Natural killer cell treated with Interleukin-12 subunit alpha and Interleukin-12 subunit beta and Interleukin-15 and Interleukin-18, amount 100 ng/mL, for 72 hours (primary cell): ENCODE data around the gene CASQ2. TPM values are rescaled to one million over a fixed set of nuclear protein-coding genes. Genes with fewer than 3 reads are reported as not detected.
"Not testable (repeated sequence)": the region's sequence is repeated elsewhere in the genome, so short reads cannot be mapped to it uniquely, and the experiment has no call there.

Source experiments
- ATAC-seq, 2 donors: fragments of 150-1000 bp; cut with Tn5 transposase in 1 of 2; sonication (Bioruptor Pico), chemical (Tn5 transposase) in 1 of 2; 2 replicates each; pipeline ENCODE4 v1.10.0; 2021
- DNase-seq: peaks from one replicate; pipeline ENCODE4 v3.0.0; 2022; ENCODE audit warnings: low spot score
- H3K27ac Mint-ChIP-seq, 2 donors: 1 replicate in 1 of 2; 2 replicates in 1 of 2; pipeline ENCODE4 v1.8.0; 2022; ENCODE audit warnings: mixed read lengths in 2 of 2, mild to moderate bottlenecking in 1 of 2, moderate library complexity in 1 of 2
- H3K27me3 Mint-ChIP-seq, 2 donors: 1 replicate in 1 of 2; 2 replicates in 1 of 2; pipeline ENCODE4 v1.8.0; 2022; ENCODE audit warnings: mixed read lengths in 2 of 2
- H3K36me3 Mint-ChIP-seq: one replicate; pipeline ENCODE4 v1.8.0; 2022; ENCODE audit warnings: mixed read lengths
- H3K4me1 Mint-ChIP-seq, 2 donors: 1 replicate in 1 of 2; 2 replicates in 1 of 2; pipeline ENCODE4 v1.8.0; 2022; ENCODE audit warnings: low read depth in 2 of 2, mixed read lengths in 2 of 2, mild to moderate bottlenecking in 1 of 2
- H3K4me3 Mint-ChIP-seq: one replicate; pipeline ENCODE4 v1.8.0; 2022; ENCODE audit warnings: mixed read lengths
- H3K9me3 Mint-ChIP-seq: 2 replicates; pipeline ENCODE4 v1.8.0; 2022; ENCODE audit warnings: mixed read lengths
- total RNA-seq, 2 donors: library from RNA; stranded (reverse); gene quantifications; one replicate each; pipeline ENCODE4 v1.2.3, GENCODE V29; 2022

Gene CASQ2
- total RNA-seq, 2 donors from 2014 or later: not detected

DNA sequence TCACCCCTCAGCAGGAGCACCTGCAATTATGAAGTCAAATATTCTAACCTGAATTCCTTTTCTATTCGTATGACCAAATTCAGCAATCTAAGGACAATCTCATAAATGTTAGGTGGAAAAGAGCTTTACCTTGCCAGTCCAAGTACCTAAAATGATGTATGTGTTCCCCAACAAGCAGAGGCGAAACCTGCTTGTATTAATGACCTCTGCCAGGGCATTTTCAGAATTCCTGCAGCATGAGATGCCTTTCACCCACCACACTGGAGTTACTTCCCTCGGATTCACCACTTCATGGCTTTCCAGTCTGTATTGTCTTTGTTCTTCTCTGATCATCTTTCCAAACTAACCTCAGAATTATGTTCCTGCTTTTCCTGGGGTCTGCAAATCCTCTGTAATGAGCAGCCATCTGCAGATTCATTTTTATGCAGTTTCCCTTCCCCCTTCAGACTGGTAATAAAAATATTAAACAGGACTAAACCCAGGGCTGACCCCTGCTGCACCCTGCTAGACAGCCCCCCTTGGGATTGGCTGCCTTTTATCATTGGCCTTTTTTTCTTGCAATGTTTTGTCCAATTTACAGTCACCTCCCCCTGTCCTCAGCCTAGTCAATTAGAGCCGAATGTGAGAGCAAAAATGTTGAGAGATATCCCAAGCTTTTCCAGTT lies 26.6 kb upstream of the CASQ2 start:
- Mint-ChIP-seq H3K27me3 (peaks cover 35 to 39% of the 10 kb centered on the region in 2 donors), H3K4me1 (no peaks in the 10 kb centered on the region), H3K36me3 (no peaks in the 10 kb centered on the region), H3K4me3 (no peak overlapping the region), H3K9me3 (no peaks in the 10 kb centered on the region), H3K27ac (no peak overlapping the region)
- ATAC-seq: no peak
- no peak for DNase-seq

DNA sequence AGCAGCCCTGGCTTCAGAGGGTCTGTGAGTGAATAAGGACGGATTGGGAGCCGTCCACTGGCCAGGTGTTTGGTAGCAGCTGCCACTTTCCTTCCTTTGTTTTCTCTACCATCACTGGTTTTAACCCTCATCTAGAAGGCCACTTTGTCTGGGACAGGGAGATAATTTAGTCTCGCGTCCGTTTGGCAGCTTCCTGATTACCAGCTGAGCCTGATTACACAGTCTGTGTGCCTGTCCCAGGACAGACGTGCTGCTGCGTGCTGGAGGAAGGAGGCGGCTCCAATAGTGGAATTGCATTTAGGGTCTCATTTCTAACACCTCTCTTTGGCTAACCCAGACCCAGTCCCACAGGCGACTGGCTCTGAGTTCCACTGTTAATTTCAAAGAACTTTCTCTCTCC lies 24.6 kb upstream of the CASQ2 start:
- Mint-ChIP-seq H3K36me3 (no peaks in the 10 kb centered on the region), H3K9me3 (no peaks in the 10 kb centered on the region), H3K27ac (no peak overlapping the region), H3K27me3 (peaks cover 39 to 45% of the 10 kb centered on the region in 2 donors), H3K4me1 (no peaks in the 10 kb centered on the region), H3K4me3 (no peak overlapping the region)
- ATAC-seq (no peak), DNase-seq (no peak)

DNA sequence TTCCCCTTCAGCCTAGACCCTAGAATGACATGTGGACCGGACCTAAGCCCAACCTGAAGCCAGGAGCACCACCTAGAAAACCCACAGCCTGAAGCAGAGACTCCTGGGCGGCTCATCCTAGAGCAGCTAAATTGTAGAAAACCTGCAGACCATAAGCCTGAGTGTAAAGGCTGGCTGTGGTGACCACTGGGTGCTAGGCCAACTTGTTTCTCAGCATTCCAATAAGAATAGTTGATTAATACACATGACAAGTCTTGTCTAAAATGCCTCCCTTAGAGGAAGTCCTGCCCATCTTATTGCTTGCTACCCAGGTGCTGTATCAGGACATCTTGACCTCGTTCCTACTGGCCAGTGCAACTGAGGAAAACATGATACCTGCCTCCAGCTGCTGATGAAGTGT lies 23.3 kb upstream of the CASQ2 start:
- no peaks in the 10 kb centered on the region for H3K9me3 Mint-ChIP-seq
- H3K4me3 Mint-ChIP-seq: no peak overlapping the region
- no peaks in the 10 kb centered on the region for H3K4me1 Mint-ChIP-seq
- DNase-seq (no peak), ATAC-seq (peak in 1 of 2 donors; percentile 32)
- H3K27ac Mint-ChIP-seq: no peak overlapping the region
- H3K27me3 Mint-ChIP-seq: peaks cover 42 to 51% of the 10 kb centered on the region in 2 donors
- no peaks in the 10 kb centered on the region for H3K36me3 Mint-ChIP-seq

DNA sequence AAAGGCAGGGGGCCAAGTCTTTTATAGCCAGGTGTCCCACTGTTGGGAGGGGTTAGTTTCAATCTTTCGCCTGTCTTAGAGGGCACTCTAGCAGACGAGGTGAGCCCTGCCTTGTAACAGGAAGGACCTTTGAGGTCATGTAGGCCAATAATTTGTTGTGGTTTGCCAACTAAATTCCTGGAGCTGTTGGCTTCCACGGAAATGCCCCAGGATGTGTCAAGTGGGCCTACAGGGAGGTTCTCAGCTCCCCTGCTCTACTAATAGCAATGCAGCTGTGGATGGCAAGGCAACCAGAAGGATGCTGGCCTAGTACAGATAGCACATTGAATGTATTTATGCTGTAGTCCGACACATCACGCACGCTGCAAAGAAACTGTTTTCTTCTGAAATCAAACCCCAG lies 22.3 kb upstream of the CASQ2 start:
- H3K27me3 Mint-ChIP-seq: peaks cover 40 to 55% of the 10 kb centered on the region in 2 donors
- ATAC-seq: no peak

DNA sequence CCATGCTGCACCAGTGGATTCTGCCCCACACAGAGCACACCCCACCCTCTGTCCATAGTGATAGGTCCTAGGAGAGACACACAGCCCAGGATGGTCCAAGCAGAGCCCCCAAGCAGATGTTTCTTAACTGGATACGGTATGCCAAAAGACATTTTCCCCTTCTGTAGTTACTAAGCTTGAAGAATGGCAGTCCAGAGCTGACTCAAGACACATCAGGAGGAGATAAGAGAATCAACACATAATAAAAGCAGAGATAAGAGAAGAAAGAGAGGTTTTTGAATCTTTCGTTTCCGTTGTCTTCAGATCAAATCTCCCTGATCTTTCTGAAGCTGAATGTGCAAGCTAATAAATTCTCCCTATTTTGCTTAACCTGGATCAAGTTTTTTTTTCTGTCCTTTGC lies 21.8 kb upstream of the CASQ2 start:
- H3K27me3 Mint-ChIP-seq: peaks cover 39 to 53% of the 10 kb centered on the region in 2 donors
- DNase-seq (no peak), ATAC-seq (no peak)
- H3K36me3 Mint-ChIP-seq: no peaks in the 10 kb centered on the region
- no peak overlapping the region for H3K4me3 Mint-ChIP-seq
- H3K27ac Mint-ChIP-seq: no peak overlapping the region
- no peaks in the 10 kb centered on the region for H3K4me1 Mint-ChIP-seq
- no peaks in the 10 kb centered on the region for H3K9me3 Mint-ChIP-seq

More for the DNA sequence above, 22.3 kb upstream of the CASQ2 start:
- Mint-ChIP-seq H3K27ac (no peak overlapping the region), H3K4me3 (no peak overlapping the region), H3K9me3 (no peaks in the 10 kb centered on the region), H3K36me3 (no peaks in the 10 kb centered on the region), H3K4me1 (no peaks in the 10 kb centered on the region)
- no peak for DNase-seq

DNA sequence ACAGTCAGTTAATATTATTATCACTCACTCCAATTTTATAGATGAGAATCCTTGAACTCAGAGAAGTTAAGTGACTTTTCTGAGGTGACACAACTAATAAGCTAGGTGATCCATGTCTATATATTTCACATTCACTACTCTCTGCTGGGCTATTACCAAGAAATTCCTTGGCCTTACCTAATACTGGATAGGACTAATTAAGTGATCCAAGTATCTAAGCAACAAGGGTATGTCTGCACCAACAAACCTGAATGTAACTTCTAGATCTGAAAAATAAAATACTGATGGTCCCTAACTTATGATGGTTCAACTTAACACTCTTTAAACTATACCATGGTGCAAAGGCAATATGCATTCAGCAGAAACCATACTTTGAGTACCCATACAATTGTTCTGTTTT lies 14.8 kb upstream of the CASQ2 start:
- no peaks in the 10 kb centered on the region for H3K9me3 Mint-ChIP-seq
- H3K4me3 Mint-ChIP-seq: no peak overlapping the region
- H3K4me1 Mint-ChIP-seq: no peaks in the 10 kb centered on the region
- H3K27ac Mint-ChIP-seq: no peak overlapping the region
- DNase-seq (no peak), ATAC-seq (no peak)
- H3K27me3 Mint-ChIP-seq: peaks cover 32 to 38% of the 10 kb centered on the region in 2 donors
- H3K36me3 Mint-ChIP-seq: no peaks in the 10 kb centered on the region

DNA sequence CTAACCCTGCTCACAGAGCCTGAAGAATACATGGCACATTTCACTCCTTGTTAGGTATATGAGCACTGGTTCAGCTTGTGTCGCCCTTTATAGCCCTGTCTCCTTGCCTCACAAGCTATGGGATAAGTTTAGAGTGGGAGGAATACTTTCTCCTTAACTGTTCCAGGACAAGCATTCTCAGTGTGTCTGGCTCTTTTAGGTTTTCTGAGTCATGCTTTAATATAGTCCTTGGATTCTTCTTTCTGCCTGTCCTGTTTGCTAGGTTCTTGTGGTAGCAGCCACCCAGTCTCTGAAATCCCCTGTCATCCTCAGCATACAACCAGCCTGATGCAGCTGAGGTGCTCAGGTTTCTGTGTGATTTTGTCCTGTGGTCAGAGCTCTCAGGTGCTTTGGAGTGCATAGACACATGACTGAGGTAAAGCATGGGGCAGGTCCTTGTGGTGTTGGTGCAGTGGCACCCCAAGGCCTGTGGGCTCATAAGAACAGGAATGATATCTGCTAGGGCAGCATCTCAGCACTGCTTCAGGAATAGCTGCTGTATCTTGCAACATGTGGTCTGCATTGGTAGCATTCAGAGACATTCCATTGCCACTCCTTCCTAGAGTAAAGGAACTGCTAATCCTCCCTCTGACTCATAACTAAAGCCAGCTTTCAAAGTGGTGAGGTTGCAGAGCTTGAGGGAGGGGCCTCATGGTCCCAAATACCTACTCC lies 14.2 kb upstream of the CASQ2 start:
- Mint-ChIP-seq H3K4me3 (no peak overlapping the region), H3K27me3 (peaks cover 32 to 42% of the 10 kb centered on the region in 2 donors), H3K9me3 (no peaks in the 10 kb centered on the region), H3K4me1 (no peaks in the 10 kb centered on the region), H3K27ac (no peak overlapping the region), H3K36me3 (no peaks in the 10 kb centered on the region)
- DNase-seq: no peak
- ATAC-seq: no peak

DNA sequence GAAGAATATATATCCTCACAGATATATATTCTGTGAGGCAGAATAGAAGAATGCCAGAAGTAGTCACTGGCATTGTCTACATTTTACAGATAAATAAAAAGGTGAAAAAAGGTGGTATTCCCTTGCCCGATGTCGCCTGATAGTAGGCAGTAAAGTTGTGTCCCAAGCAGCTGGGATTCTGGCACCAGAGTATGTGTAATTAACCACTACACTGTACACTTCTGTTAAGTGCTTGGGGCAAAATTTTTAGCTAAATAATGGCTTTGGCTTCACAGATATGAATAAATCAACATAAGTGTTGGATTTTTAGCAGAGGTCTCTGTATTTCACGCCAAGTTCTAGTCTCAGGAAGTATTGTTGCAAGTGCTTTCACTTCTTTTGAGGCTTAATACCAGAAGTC lies 13.3 kb upstream of the CASQ2 start:
- no peak for ATAC-seq
- no peaks in the 10 kb centered on the region for H3K9me3 Mint-ChIP-seq
- peaks cover 31 to 41% of the 10 kb centered on the region in 2 donors for H3K27me3 Mint-ChIP-seq
- H3K4me1 Mint-ChIP-seq: no peaks in the 10 kb centered on the region
- no peaks in the 10 kb centered on the region for H3K36me3 Mint-ChIP-seq
- DNase-seq: no peak
- no peak overlapping the region for H3K4me3 Mint-ChIP-seq
- no peak overlapping the region for H3K27ac Mint-ChIP-seq

DNA sequence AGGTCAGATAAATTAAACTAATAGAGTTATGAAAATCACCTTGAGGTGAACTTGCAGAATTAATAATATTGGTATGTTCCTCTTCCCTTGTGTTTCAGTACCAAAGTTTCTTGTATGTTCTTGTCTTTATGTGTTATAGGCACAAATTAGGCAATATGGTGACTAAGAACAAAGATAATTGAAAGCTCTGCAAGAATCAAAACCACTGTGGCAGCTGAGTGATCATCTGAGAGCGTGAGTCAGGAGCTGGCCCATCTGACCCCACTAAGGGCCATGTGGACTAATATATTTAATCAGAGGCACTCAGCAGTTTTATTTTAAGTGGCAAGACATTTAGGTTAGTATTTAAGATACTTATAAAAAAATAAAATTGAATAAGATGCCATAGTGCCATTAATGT lies 12.8 kb upstream of the CASQ2 start:
- DNase-seq (no peak), ATAC-seq (no peak)
- Mint-ChIP-seq H3K9me3 (no peaks in the 10 kb centered on the region), H3K36me3 (no peaks in the 10 kb centered on the region), H3K27ac (no peak overlapping the region), H3K4me3 (no peak overlapping the region), H3K4me1 (no peaks in the 10 kb centered on the region), H3K27me3 (peaks cover 29 to 42% of the 10 kb centered on the region in 2 donors)

DNA sequence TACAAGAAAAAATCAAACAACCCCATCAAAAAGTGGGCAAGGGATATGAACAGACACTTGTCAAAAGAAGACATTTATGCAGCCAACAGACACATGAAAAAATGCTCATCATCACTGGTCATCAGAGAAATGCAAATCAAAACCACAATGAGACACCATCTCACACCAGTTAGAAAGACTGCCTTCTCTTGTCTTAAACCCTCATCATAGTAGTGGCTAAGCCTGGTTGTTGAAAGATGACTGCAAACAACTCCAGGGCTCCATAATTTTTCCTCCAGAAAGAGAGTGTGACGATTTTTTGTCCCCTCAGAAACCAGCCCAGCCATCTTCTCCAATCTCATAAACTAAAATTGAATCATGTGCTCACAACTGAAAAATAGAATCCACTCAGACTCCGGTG lies 12.1 kb upstream of the CASQ2 start:
- peaks cover 29 to 48% of the 10 kb centered on the region in 2 donors for H3K27me3 Mint-ChIP-seq
- not testable (repeated sequence) for H3K36me3 Mint-ChIP-seq, ATAC-seq, DNase-seq, H3K4me1 Mint-ChIP-seq, H3K27ac Mint-ChIP-seq, H3K4me3 Mint-ChIP-seq, H3K9me3 Mint-ChIP-seq

DNA sequence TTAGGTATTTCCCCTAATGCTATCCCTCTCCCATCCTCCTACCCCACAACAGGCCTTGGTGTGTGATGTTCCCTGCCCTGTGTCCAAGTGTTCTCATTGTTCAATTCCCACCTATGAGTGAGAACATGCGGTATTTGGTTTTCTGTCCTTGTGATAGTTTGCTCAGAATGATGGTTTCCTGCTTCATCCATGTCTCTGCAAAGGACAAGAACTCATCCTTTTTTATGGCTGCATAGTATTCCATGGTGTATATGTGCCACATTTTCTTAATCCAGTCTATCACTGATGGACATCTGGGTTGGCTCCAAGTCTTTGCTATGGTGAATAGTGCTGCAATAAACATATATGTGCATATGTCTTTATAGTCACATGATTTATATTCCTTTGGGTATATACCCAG lies 10.6 kb upstream of the CASQ2 start:
- H3K9me3 Mint-ChIP-seq, H3K4me1 Mint-ChIP-seq, DNase-seq, H3K4me3 Mint-ChIP-seq, H3K36me3 Mint-ChIP-seq, H3K27ac Mint-ChIP-seq, ATAC-seq: not testable (repeated sequence)
- H3K27me3 Mint-ChIP-seq: peaks cover 29 to 47% of the 10 kb centered on the region in 2 donors

DNA sequence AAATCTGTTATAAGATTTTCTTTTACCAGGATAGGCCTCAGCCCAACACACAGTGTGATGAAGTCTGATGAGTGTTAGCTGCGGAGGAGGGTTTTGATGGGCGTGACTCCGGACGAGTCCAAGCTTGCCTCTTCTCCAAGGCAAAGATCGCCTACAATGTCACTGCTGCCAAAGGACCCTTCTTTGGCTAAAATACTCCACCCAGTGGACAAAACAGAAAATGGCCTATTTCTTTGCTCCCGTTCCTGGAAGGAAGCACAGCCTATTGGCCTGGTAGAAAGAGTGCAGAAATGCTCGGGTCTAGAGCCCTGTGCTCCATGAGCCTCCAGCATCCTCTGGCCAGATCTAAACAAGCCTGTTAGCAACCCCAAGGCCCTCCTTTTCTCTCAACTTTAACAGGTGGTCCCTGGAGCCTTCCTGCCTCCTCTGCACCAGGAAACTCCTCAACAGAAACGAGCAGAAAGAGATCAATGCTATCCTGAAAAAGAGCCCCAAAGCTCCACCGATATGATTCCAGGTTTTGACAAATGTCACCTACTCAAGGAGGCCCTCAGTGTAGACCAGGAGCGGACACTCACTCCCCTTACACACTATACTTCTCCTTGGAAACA lies 3.4 kb upstream of the CASQ2 start:
- ATAC-seq (peak in 1 of 2 donors; percentile 50), DNase-seq (no peak)
- Mint-ChIP-seq H3K4me1 (no peaks in the 10 kb centered on the region), H3K27me3 (peaks cover 3 to 37% of the 10 kb centered on the region in 2 donors), H3K27ac (no peak overlapping the region), H3K9me3 (no peaks in the 10 kb centered on the region), H3K4me3 (no peak overlapping the region), H3K36me3 (no peaks in the 10 kb centered on the region)

DNA sequence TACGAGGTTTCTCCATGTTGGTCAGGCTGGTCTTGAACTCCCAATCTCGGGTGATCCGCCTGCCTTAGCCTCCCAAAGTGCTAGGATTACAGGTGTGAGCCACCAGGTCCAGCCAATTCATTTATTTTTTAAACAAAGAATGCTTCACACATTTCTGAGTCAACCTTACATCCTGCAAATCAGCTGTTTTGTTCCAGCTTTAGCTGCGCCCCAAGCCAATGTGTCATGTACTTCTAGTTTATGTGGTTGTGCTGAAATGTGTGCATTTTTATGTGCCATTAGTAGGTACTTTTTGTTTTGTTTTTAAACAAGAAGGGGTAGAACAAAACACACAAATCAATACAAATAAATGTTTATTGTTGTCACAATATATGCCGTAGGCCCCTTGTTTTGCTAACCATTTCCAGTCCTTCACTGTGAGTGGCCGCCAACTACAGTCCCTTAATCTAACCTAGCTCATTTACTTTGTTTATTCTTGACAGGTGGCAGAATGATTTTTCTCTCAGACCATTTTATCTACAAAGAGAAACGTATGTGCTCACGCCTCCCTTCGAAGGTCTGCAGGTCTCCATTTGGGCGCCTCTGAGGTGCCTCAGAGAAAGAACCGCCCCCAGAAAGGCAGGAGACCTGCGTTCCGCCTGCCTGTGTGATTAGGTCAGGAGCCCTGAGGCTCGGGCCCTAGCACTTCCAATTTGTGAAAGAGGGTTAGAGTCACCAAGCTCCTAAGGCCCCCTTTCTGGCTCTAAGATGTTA lies 2.8 kb upstream of the CASQ2 start:
- no peak for ATAC-seq
- DNase-seq: no peak
- Mint-ChIP-seq H3K27me3 (peaks cover 6 to 38% of the 10 kb centered on the region in 2 donors), H3K27ac (no peak overlapping the region), H3K4me3 (no peak overlapping the region), H3K36me3 (no peaks in the 10 kb centered on the region), H3K9me3 (no peaks in the 10 kb centered on the region), H3K4me1 (no peaks in the 10 kb centered on the region)

DNA sequence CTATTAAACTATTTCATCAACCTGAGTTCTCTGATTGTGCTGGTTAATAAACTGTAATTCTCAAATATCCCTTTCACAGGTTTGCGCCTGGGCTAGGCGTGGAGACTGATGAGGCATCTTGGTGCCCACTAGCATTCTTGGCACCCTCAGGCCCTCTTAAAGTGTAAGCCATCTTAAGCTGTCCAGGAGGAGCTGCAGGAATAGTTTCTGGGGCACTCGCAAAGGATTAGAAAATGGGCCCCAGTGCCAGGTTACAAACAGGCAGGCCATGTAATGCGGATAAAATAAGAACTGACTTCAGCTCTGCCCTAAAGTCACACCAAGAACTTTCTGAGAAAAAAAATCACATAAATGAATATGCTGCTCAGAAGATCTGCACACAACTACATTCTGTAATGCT lies 1.1 kb downstream of the CASQ2 start:
- Mint-ChIP-seq H3K27me3 (peaks cover 16 to 26% of the 10 kb centered on the region in 2 donors), H3K4me3 (no peak overlapping the region), H3K27ac (no peak overlapping the region), H3K4me1 (no peaks in the 10 kb centered on the region), H3K36me3 (no peaks in the 10 kb centered on the region), H3K9me3 (no peaks in the 10 kb centered on the region)
- DNase-seq (no peak), ATAC-seq (no peak)
